Brain pericyte (primary cell): ENCODE data around the gene NXPH2.
"Not testable (repeated sequence)": the region's sequence is repeated elsewhere in the genome, so short reads cannot be mapped to it uniquely, and the experiment has no call there.

Source experiments
- DNase-seq: peaks from one replicate; pipeline ENCODE4 v3.0.0-alpha.2; 2012; ENCODE audit warnings: low read depth, low spot score

NXPH2 gene

GRCh38 chr2:138757384-138757783 lies 22.8 kb downstream of the NXPH2 start:
- no peak for DNase-seq

- DNase-seq = no peak
These were observed 27.8 kb downstream of the NXPH2 start for GRCh38 chr2:138752197-138752956.

GRCh38 chr2:138744713-138745112 lies 35.5 kb downstream of the NXPH2 start:
- DNase-seq = no peak

- no peak for DNase-seq
These were observed 37.6 kb downstream of the NXPH2 start for GRCh38 chr2:138742441-138743057.

- DNase-seq = no peak
These were observed 38.3 kb downstream of the NXPH2 start for GRCh38 chr2:138741851-138742250.

- DNase-seq = not testable (repeated sequence)
These were observed 43.1 kb downstream of the NXPH2 start for GRCh38 chr2:138737009-138737554.

GRCh38 chr2:138732651-138733050 lies 47.5 kb downstream of the NXPH2 start:
- no peak for DNase-seq

- DNase-seq = no peak
These were observed 49.6 kb downstream of the NXPH2 start for GRCh38 chr2:138730497-138731030.

GRCh38 chr2:138727956-138728355 lies 52.2 kb downstream of the NXPH2 start:
- no peak for DNase-seq

GRCh38 chr2:138726681-138727080 lies 53.5 kb downstream of the NXPH2 start:
- no peak for DNase-seq

- no peak for DNase-seq
These were observed 55.3 kb downstream of the NXPH2 start for GRCh38 chr2:138724729-138725459.

GRCh38 chr2:138724327-138724726 lies 55.9 kb downstream of the NXPH2 start:
- DNase-seq = no peak

GRCh38 chr2:138723196-138723987 lies 56.8 kb downstream of the NXPH2 start:
- no peak for DNase-seq

GRCh38 chr2:138722316-138722715 lies 57.9 kb downstream of the NXPH2 start:
- DNase-seq = no peak

- no peak for DNase-seq
These were observed 60.0 kb downstream of the NXPH2 start for GRCh38 chr2:138720035-138720838.

GRCh38 chr2:138718405-138718804 lies 61.8 kb downstream of the NXPH2 start:
- no peak for DNase-seq

GRCh38 chr2:138716183-138716582 lies 64.0 kb downstream of the NXPH2 start:
- no peak for DNase-seq

GRCh38 chr2:138713504-138713903 lies 66.7 kb downstream of the NXPH2 start:
- DNase-seq = no peak

GRCh38 chr2:138713069-138713496 lies 67.1 kb downstream of the NXPH2 start:
- DNase-seq = no peak

- no peak for DNase-seq
These were observed 67.8 kb downstream of the NXPH2 start for GRCh38 chr2:138712212-138712979.
